ENCODE results near the gene PLPPR3.

PLPPR3 gene

GRCh38 chr19:795073-795611 lies 26.6 kb downstream of the PLPPR3 start:
- no peak for TF ChIP-seq CTCF (IDR thresholded peaks at IDR 0.05; ENCODE audit: insufficient read depth, missing control alignments)
- FAIRE-seq (no peak), DNase-seq (ENCODE audit: insufficient read length, low spot score) (no peak)

GRCh38 chr19:793806-794205 lies 27.9 kb downstream of the PLPPR3 start:
- no peak for TF ChIP-seq CTCF (IDR thresholded peaks at IDR 0.05; ENCODE audit: insufficient read depth, missing control alignments)
- FAIRE-seq = no peak
- DNase-seq (ENCODE audit: insufficient read length, low spot score) = no peak

- FAIRE-seq = no peak
- TF ChIP-seq CTCF (IDR thresholded peaks at IDR 0.05; ENCODE audit: insufficient read depth, missing control alignments) = no peak
- DNase-seq (ENCODE audit: insufficient read length, low spot score) = no peak
These were observed 29.4 kb downstream of the PLPPR3 start for GRCh38 chr19:792306-792885.

- FAIRE-seq = no peak
- TF ChIP-seq CTCF (IDR thresholded peaks at IDR 0.05; ENCODE audit: insufficient read depth, missing control alignments) = no peak
- DNase-seq (ENCODE audit: insufficient read length, low spot score) = no peak
These were observed 30.0 kb downstream of the PLPPR3 start for GRCh38 chr19:791567-792305.

- TF ChIP-seq CTCF (IDR thresholded peaks at IDR 0.05; ENCODE audit: insufficient read depth, missing control alignments) = no peak
- DNase-seq (ENCODE audit: insufficient read length, low spot score) (no peak), FAIRE-seq (no peak)
These were observed 30.7 kb downstream of the PLPPR3 start for GRCh38 chr19:791007-791566.

- FAIRE-seq (no peak), DNase-seq (ENCODE audit: insufficient read length, low spot score) (no peak)
- no peak for TF ChIP-seq CTCF (IDR thresholded peaks at IDR 0.05; ENCODE audit: insufficient read depth, missing control alignments)
These were observed 32.1 kb downstream of the PLPPR3 start for GRCh38 chr19:789701-790060.

All from D721Med (cell line).